NT2/D1 (cell line): ENCODE data around the gene DOCK9.

Experiments
- DNase-seq: peaks from one replicate; pipeline ENCODE4 v3.0.0-alpha.2; 2011; ENCODE audit warnings: low read depth, low spot score
- H3K27me3 ChIP-seq: 2 replicates; pipeline ENCODE4 v1.6.0; 2011; ENCODE audit warnings: mild to moderate bottlenecking; ENCODE audit not compliant: insufficient read length, insufficient read depth
- H3K36me3 ChIP-seq: 2 replicates; pipeline ENCODE4 v1.6.1; 2011; ENCODE audit warnings: mild to moderate bottlenecking, low read length, mixed read lengths; ENCODE audit not compliant: insufficient read depth, insufficient read length
- H3K4me1 ChIP-seq: 2 replicates; pipeline ENCODE4 v1.5.1; 2011; ENCODE audit not compliant: insufficient read depth, insufficient read length
- H3K4me3 ChIP-seq: 2 replicates; pipeline ENCODE4 v1.5.1; 2011; ENCODE audit warnings: low read depth; ENCODE audit not compliant: insufficient read length
- H3K9ac ChIP-seq: 2 replicates; pipeline ENCODE4 v1.6.0; 2011; ENCODE audit warnings: low read depth; ENCODE audit not compliant: insufficient read length
- H3K9me3 ChIP-seq: 2 replicates; pipeline ENCODE4 v1.5.1; 2011; ENCODE audit warnings: mild to moderate bottlenecking, low read length; ENCODE audit not compliant: insufficient read depth
- SUZ12 ChIP-seq: IDR thresholded peaks from 2 replicates; pipeline ENCODE4 v1.6.1; 2011; ENCODE audit not compliant: insufficient read length, insufficient read depth; ENCODE audit errors: extremely low read depth
- YY1 ChIP-seq: IDR thresholded peaks from 2 replicates; pipeline ENCODE4 v1.6.1; 2011; ENCODE audit not compliant: insufficient read length, insufficient read depth
- ZNF274 ChIP-seq: IDR thresholded peaks from 2 replicates; pipeline ENCODE4 v1.6.1; 2011; ENCODE audit warnings: mild to moderate bottlenecking, low read depth, low read length

The DOCK9 gene

DNA sequence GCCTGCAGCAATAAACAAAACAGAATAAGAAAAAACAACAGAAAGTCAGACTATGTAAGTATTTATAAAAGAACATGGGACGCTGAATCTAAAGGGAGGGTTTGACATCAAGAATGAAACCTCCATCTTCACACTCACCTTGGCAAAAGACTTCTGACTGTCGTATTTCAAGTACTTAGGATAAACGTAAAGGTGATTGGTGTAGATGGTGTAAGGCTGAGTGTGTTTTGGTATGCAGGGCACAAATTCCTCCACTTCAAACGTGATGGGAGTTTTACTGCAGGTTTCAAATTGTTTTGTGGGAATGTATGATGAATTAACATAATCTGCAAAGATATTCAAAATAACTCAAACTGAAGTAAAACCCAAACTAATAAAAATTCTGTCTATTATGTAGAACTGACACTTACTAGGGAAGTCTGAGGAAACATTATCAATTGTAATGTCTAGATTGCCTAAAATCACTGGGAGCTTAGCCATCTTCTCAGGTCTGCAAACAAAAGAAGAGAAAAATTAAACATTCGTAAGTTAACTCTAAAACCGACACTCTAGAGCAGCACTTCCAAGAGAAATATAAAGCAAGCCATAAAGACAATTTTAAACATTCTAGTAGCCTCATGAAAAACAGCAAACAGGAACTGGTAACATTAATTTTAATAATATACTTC lies 89.5 kb downstream of the DOCK9 start:
- no peaks in the 10 kb centered on the region for H3K9me3 ChIP-seq
- no peaks in the 10 kb centered on the region for H3K27me3 ChIP-seq
- H3K4me3 ChIP-seq: no peak overlapping the region
- no peaks in the 10 kb centered on the region for H3K4me1 ChIP-seq
- no peak overlapping the region for H3K9ac ChIP-seq
- H3K36me3 ChIP-seq: no peaks in the 10 kb centered on the region
- no peak for DNase-seq
- TF ChIP-seq YY1: no peak
- TF ChIP-seq SUZ12: no peak
- TF ChIP-seq ZNF274: no peak

DNA sequence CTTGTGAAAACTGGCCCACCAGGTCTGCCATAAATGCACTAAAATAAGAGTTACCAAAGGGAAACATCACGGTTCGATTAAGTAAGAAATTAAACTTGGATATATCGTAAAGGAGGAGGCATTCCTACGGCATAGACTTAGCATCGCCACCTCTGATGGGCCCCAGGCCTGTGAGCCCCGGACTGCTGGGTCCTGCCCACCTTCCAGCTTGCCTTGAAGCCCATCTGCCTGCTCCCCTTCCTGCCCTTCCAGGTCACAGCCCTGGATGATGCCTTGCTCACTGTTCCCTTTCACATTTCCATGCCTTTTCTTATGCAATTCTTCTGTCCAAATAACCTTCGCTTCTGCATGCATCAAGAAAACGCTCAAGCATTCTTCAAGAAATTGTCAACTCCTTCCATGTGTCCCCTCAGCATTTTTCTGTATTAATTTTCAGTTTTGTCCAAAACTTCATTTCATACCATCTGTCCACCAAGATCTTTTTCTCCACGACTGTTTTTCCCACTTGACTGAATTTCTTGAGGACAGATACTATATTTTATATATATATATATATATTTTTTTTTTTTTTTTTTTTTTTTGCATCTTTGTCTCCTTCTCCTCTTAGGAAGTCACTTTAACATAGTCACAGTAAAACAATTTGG lies 91.2 kb downstream of the DOCK9 start:
- H3K9ac ChIP-seq: no peak overlapping the region
- no peak for DNase-seq
- no peaks in the 10 kb centered on the region for H3K4me1 ChIP-seq
- H3K27me3 ChIP-seq: no peaks in the 10 kb centered on the region
- peaks cover 5% of the 10 kb centered on the region for H3K36me3 ChIP-seq
- no peak overlapping the region for H3K4me3 ChIP-seq
- TF ChIP-seq ZNF274 (no peak), SUZ12 (no peak), YY1 (no peak)
- H3K9me3 ChIP-seq: no peaks in the 10 kb centered on the region

DNA sequence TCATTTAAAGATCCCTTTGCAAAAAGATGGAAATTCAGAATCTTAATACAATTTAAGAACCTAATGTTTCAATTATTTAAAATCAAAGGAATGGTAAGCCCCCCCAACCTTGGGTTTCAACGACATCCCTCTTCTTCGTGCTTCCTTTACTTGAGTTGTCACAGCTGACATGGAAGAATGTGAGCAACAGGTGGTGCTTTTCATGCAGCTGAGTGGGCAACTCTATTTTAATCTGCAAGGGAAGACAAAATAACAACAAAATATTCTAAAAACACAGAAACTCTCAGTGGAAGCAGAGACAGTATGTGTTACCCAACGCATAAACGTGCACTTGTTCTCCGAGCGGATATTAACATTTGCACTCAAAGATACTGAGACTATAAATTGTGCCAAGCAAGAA lies 92.3 kb downstream of the DOCK9 start:
- no peaks in the 10 kb centered on the region for H3K27me3 ChIP-seq
- H3K4me3 ChIP-seq: no peak overlapping the region
- no peak for TF ChIP-seq YY1
- TF ChIP-seq ZNF274: no peak
- no peak for TF ChIP-seq SUZ12
- no peak for DNase-seq
- peaks cover 6% of the 10 kb centered on the region for H3K36me3 ChIP-seq
- no peaks in the 10 kb centered on the region for H3K4me1 ChIP-seq
- no peaks in the 10 kb centered on the region for H3K9me3 ChIP-seq
- no peak overlapping the region for H3K9ac ChIP-seq

DNA sequence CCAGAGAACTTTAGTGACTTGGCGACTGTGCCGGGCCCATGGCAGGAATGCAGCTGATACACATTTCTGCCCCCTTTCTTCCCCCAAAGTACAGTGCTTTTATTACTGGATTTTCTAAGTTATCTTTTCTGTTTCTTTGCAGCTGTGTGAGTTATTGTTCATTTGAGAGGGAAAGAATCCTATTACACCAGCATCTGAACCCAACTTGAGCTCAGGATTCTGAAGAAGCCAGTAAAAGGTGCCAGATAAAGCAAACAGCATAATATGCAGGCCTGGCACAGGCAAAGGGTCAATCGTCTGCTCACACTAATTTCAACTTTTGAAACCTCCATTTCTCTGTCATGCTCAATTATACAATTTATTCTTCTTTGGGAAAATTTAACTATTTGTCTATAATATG lies 93.9 kb downstream of the DOCK9 start:
- H3K36me3 ChIP-seq: peaks cover 9% of the 10 kb centered on the region
- TF ChIP-seq ZNF274: no peak
- no peak for TF ChIP-seq SUZ12
- no peak overlapping the region for H3K4me3 ChIP-seq
- H3K9ac ChIP-seq: no peak overlapping the region
- no peaks in the 10 kb centered on the region for H3K27me3 ChIP-seq
- no peaks in the 10 kb centered on the region for H3K4me1 ChIP-seq
- no peaks in the 10 kb centered on the region for H3K9me3 ChIP-seq
- DNase-seq: no peak

DNA sequence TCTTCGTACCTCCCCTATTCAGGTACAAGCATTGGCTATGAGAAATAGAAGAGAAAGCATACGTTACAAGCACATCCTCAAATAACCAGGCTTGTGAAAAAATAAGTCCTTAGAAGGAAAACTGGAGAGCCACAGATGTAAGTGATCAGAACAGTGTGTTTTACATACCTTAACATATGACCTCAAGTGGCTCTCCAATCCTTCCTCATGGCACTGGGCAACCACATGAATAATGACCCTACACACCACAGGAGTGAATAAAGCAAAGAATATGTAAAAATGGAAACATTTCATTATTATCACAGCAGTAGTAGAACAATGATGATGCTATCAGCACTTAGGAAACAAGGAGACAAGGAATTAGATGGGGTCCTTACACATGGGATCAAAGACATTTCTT lies 96.5 kb downstream of the DOCK9 start:
- no peak overlapping the region for H3K4me3 ChIP-seq
- TF ChIP-seq SUZ12: no peak
- no peak for TF ChIP-seq YY1
- no peak for TF ChIP-seq ZNF274
- no peak for DNase-seq
- H3K27me3 ChIP-seq: no peaks in the 10 kb centered on the region
- peaks cover 9% of the 10 kb centered on the region for H3K36me3 ChIP-seq
- no peak overlapping the region for H3K9ac ChIP-seq
- no peaks in the 10 kb centered on the region for H3K4me1 ChIP-seq
- no peaks in the 10 kb centered on the region for H3K9me3 ChIP-seq

DNA sequence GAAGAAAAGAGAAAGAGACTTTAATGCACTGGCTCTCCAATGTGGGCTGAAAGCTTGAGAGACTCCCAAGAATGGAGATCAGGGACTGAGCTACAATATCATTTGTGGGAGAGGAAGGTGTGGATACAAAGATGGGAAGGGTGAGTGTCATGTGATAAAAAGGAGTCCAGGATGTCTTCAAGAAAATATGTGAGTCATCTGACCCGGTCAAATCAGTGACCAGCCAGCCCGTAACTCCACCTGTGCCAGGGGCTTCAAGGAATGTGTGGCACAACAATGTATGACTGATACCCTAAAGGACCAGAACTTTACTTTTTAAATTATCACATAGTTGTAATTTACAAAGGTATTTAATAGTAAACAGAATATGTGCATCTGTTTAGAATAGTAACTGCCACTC lies 97.2 kb downstream of the DOCK9 start:
- peaks cover 9% of the 10 kb centered on the region for H3K36me3 ChIP-seq
- no peaks in the 10 kb centered on the region for H3K4me1 ChIP-seq
- H3K27me3 ChIP-seq: no peaks in the 10 kb centered on the region
- H3K9ac ChIP-seq: no peak overlapping the region
- no peaks in the 10 kb centered on the region for H3K9me3 ChIP-seq
- H3K4me3 ChIP-seq: no peak overlapping the region
- no peak for DNase-seq
- TF ChIP-seq YY1: no peak
- no peak for TF ChIP-seq SUZ12
- TF ChIP-seq ZNF274: no peak

DNA sequence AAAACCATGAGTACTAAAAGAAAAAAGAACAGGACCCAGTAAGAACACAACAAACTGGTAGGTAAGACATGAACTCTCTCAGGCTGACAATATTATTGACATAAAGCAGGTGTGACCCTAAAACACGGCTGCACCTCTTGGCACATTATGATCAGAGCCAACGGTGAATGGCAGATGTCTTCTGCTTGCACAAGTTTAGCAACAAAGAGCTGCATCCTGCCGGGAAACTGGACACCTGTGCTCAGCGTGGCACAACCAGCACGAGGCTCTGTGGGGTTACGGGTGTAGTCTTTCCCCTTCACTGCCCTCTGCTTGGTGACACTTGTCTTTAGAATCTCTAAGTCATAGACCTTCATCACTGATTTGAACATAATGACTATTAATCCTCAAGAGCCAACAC lies 97.9 kb downstream of the DOCK9 start:
- Histone ChIP-seq H3K36me3 (peaks cover 9% of the 10 kb centered on the region), H3K4me3 (no peak overlapping the region), H3K4me1 (no peaks in the 10 kb centered on the region), H3K27me3 (no peaks in the 10 kb centered on the region), H3K9me3 (no peaks in the 10 kb centered on the region), H3K9ac (no peak overlapping the region)
- TF ChIP-seq YY1: no peak
- TF ChIP-seq ZNF274: no peak
- TF ChIP-seq SUZ12: no peak
- no peak for DNase-seq
